Measurements from ENCODE around the gene PCBP3.

The PCBP3 gene

DNA sequence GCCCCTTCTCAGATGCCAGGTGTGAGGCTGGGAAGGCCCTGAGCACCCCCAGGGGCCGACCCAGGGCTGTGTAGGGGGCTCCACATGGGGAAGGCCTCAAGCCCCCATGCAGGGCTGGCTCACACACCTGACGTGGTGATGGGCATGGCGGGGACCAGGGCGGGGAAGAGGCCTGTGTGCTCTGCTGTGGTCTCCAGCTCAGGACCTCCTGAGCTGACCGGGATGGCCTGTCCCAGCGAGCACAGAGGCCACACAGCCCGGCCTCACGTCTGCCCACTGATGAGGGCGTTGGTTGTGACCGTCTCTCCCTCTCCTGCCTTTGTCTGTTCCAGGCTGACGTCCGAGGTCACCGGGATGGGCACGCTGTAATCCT, 297.8 kb downstream of the PCBP3 start:
- TF ChIP-seq, protein P1, sequence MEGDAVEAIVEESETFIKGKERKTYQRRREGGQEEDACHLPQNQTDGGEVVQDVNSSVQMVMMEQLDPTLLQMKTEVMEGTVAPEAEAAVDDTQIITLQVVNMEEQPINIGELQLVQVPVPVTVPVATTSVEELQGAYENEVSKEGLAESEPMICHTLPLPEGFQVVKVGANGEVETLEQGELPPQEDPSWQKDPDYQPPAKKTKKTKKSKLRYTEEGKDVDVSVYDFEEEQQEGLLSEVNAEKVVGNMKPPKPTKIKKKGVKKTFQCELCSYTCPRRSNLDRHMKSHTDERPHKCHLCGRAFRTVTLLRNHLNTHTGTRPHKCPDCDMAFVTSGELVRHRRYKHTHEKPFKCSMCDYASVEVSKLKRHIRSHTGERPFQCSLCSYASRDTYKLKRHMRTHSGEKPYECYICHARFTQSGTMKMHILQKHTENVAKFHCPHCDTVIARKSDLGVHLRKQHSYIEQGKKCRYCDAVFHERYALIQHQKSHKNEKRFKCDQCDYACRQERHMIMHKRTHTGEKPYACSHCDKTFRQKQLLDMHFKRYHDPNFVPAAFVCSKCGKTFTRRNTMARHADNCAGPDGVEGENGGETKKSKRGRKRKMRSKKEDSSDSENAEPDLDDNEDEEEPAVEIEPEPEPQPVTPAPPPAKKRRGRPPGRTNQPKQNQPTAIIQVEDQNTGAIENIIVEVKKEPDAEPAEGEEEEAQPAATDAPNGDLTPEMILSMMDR (IDR thresholded peaks at IDR 0.05) = no peak

DNA sequence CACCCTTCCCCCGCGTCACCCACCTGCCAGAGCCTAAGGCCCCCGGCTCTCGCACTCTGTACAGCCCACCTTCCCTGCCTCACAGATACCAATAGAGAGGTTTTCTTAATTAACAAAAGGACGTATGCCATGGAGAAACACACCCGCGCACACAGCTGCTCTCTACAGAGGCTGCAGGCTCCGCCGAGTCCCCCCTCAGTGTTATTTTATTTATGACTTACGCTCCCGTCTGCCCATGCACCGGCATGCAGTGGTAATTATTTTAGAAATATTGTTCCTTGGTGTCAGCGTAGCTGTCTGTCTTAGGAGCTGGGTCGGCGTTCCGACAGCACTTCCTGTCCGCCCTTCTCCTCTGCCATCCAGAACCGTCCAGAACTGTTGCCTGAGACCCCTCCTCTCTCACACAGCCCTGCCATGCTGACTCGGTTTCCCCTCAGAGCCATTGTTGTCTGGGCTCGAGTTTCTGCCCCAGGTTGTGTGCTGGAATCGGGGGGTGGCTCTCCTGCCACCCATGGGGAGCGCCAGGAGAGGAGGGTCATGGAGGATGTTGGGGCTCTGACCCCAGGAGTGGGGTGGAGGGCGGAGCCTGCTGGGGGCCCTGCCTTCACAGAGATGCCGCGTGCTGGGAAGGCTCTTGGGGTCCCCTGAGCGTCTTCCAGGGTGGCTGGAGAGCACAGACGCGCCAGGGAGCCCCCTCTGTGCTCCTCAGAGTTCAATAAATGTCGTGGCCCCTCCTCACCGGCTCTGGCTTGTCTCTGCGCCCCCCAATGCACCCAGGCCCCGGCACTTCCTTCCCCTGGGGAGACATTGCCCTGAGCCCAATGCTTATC, 298.4 kb downstream of the PCBP3 start:
- TF ChIP-seq ZFX (IDR thresholded peaks at IDR 0.05; ENCODE audit: borderline replicate concordance) = no peak
- TF ChIP-seq, protein P1 (IDR thresholded peaks at IDR 0.05) = no peak
- no peak overlapping the region for H3K27ac ChIP-seq

More for the DNA sequence above, 297.8 kb downstream of the PCBP3 start:
- no peak overlapping the region for H3K27ac ChIP-seq

DNA sequence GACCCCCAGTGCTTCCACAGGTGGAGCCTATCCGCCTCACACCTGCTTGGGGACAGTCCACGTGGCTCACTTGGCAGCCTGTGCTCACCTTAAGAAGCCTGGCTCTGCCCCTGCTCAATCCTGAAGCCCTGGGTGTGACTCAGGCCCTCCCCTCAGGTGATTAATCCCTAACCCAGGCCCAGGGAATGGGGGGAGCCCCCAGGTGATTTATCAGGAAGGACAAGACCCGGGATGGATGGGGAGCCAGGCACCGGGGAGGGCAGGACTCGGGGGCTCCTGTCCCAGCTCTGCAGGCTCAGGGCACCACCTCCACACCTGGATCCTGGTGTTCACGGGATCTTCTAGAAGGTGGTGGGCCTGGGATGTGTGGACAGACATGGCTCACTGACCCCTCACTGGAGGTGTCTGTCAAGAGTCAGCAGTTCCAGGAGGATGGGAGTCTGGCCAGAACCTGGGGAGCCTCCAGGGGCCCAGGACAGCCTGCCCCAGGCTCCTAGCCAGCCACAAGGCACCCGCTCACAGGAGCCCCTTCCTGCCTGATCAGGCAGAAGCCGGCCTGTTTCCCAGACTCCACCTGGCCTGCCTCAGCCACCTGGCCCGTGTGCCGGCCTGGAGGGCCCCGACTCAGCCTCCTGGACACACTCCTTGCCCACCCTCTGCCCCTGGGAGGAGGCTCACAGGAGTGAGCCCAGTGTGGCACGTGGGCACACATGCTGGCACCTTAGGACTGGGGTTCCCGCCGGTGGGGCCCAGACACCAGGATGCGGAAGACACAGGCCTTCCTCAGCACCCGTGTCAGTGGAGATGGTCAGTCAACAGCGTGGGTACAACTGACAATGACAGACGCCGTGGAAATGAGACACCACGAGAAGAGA, 299.5 kb downstream of the PCBP3 start:
- TF ChIP-seq, protein P1 (IDR thresholded peaks at IDR 0.05) = no peak
- TF ChIP-seq ZFX (IDR thresholded peaks at IDR 0.05; ENCODE audit: borderline replicate concordance) = no peak
- no peak overlapping the region for H3K27ac ChIP-seq

DNA sequence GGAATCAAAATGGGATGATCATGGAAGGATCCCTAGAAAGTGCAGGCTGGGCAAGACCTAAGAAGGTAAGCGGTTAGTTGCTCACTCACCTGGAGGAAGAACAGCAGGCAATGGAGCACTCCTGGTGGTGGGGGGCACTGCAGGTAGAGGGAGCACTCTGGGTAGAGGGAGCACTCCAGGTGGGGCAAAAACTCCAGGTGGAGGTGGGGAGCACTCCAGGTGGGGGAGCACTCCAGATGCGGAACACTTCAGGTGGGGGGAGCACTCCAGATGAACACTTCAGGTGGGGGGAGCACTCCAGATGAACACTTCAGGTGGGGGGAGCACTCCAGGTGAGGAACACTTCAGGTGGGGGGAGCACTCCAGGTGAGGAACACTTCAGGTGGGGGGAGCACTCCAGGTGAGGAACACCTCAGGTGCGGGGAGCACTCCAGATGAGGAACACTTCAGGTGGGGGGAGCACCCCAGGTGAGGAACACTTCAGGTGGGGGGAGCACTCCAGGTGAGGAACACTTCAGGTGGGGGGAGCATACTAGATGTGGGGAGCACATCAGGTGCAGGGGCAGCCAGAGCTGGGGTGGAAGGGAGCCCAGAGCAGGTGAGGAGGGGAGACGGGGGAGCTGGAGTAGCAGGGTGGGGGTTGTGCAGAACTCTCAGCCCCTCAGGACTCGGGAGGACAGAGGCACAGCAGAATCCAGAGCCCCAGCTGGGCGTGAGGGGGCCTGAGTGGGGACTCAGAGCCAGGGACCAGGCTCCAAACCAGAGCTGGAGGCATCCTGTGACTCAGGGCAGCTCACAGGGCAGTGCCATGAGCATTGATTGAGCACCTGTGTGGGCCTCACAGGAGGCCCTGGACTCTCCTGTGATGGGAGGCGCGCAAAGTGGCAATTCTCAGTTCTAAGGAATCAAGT, 300.4 kb downstream of the PCBP3 start:
- no peak overlapping the region for H3K27ac ChIP-seq
- TF ChIP-seq, protein P1 (IDR thresholded peaks at IDR 0.05) = no peak
- TF ChIP-seq ZFX (IDR thresholded peaks at IDR 0.05; ENCODE audit: borderline replicate concordance) = no peak

DNA sequence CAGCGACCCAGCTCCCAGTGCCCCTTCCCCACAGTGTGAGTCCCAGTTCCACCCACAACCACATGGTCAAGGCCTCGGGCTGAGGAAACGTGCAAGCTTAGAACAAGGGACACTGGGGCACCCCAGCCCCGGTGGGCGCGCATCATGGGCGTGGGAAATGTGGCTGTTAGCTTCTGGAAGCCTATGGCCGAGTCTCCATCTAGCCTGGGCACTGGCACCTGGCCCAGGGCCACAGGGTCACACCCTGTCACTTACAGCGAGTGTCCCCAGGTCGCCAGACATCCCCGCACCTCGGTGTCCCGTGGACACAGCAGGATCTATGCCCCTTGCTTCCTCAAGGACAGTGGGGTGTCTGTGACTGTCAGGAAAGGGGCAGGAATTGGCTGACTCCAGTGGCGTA, 301.1 kb downstream of the PCBP3 start:
- no peak overlapping the region for H3K27ac ChIP-seq
- TF ChIP-seq ZFX (IDR thresholded peaks at IDR 0.05; ENCODE audit: borderline replicate concordance) = no peak
- TF ChIP-seq, protein P1 (IDR thresholded peaks at IDR 0.05) = no peak

DNA sequence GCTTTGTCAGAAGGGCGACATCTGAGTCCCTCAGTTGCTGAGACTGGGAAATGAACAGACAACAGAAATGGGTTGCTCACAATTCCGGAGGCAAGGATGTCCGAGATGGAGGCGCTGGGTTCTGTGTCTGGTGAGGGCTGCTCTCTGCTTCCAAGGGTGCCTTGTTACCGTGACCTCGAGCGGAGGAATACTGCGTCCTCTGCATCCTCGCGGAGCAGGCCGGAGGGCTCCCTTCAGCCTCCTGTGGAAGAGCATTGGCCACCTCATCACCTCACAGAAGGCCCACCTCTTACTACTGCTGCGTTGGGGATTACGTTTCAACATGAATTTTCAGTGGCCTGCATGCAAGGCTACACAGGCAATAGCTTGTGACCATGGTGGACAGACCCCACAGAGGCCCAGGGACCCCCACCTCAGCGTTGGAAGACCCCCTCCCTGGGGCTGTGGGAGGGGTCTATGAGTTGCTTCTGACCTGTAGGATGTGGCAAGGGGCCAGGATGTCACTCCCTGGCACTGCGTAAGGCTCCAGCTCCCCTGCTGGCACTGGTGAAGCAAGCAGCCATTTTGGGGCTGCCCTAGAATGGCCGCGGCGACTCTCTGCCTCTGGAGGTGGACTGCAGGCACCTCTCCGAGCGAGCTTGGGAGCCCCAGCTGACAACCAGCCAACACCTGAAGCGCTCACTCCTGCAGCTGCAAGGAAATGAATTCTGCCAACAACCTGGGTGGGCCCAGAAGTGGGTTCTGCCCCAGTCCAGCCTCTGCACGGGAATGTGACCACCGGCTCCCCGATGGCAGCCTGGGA, 301.7 kb downstream of the PCBP3 start:
- H3K27ac ChIP-seq = no peak overlapping the region
- TF ChIP-seq, protein P1 (IDR thresholded peaks at IDR 0.05) = no peak
- no peak for TF ChIP-seq ZFX (IDR thresholded peaks at IDR 0.05; ENCODE audit: borderline replicate concordance)

All from 22Rv1 (cell line).